ENCODE data around the gene SLC48A1. TPM values are rescaled to one million over a fixed set of nuclear protein-coding genes. Genes with fewer than 3 reads are reported as not detected.

Gene SLC48A1
- total and polyA plus RNA-seq, 5 donors from 2014 or later = 4.9 to 12.7 (median 8.4) TPM

- no peak overlapping the region for H3K27ac Mint-ChIP-seq
- H3K27me3 Mint-ChIP-seq = peaks cover under 1% of the 10 kb centered on the region
- no peaks in the 10 kb centered on the region for H3K27me3 ChIP-seq (ENCODE audit: control insufficient read depth, insufficient read depth, low read length)
- H3K4me1 ChIP-seq (ENCODE audit: control insufficient read depth, insufficient read depth, low read length, poor library complexity, severe bottlenecking) = peaks cover under 1% of the 10 kb centered on the region
- no peaks in the 10 kb centered on the region for H3K36me3 Mint-ChIP-seq
- H3K36me3 ChIP-seq (ENCODE audit: control insufficient read depth, insufficient read depth, low read length) = no peaks in the 10 kb centered on the region
- DNase-seq (no peak), ATAC-seq (ENCODE audit: low read depth in 2 of 2) (no peak)
- H3K27ac ChIP-seq (ENCODE audit: insufficient read depth, low read length, poor library complexity, severe bottlenecking) = no peak overlapping the region
- H3K4me1 Mint-ChIP-seq = peaks cover 2 to 6% (median 4%) of the 10 kb centered on the region in 4 donors
- no peak overlapping the region for H3K4me3 Mint-ChIP-seq
- no peak overlapping the region for H3K4me3 ChIP-seq (ENCODE audit: low read depth, low read length)
- H3K9me3 ChIP-seq (ENCODE audit: control insufficient read depth in 2 of 2, low read length in 2 of 2) = no peaks in the 10 kb centered on the region
- H3K9me3 Mint-ChIP-seq = no peaks in the 10 kb centered on the region
Observed at GRCh38 chr12:47750229-47750798, 22.7 kb upstream of the SLC48A1 start.

GRCh38 chr12:47750916-47751470 is 22.0 kb upstream of the SLC48A1 start:
- no peaks in the 10 kb centered on the region for H3K36me3 ChIP-seq (ENCODE audit: control insufficient read depth, insufficient read depth, low read length)
- H3K27me3 Mint-ChIP-seq = no peaks in the 10 kb centered on the region
- no peak overlapping the region for H3K27ac ChIP-seq (ENCODE audit: insufficient read depth, low read length, poor library complexity, severe bottlenecking)
- H3K36me3 Mint-ChIP-seq = no peaks in the 10 kb centered on the region
- no peaks in the 10 kb centered on the region for H3K9me3 ChIP-seq (ENCODE audit: control insufficient read depth in 2 of 2, low read length in 2 of 2)
- no peak overlapping the region for H3K4me3 ChIP-seq (ENCODE audit: low read depth, low read length)
- no peak overlapping the region for H3K4me3 Mint-ChIP-seq
- H3K27me3 ChIP-seq (ENCODE audit: control insufficient read depth, insufficient read depth, low read length) = no peaks in the 10 kb centered on the region
- DNase-seq = no peak
- no peak overlapping the region for H3K27ac Mint-ChIP-seq
- H3K9me3 Mint-ChIP-seq = no peaks in the 10 kb centered on the region
- no peak for ATAC-seq (ENCODE audit: low read depth in 2 of 2)
- peaks cover 6 to 12% (median 10%) of the 10 kb centered on the region in 4 donors for H3K4me1 Mint-ChIP-seq
- H3K4me1 ChIP-seq (ENCODE audit: control insufficient read depth, insufficient read depth, low read length, poor library complexity, severe bottlenecking) = peaks cover 7% of the 10 kb centered on the region

GRCh38 chr12:47751561-47751960 is 21.5 kb upstream of the SLC48A1 start:
- no peaks in the 10 kb centered on the region for H3K36me3 ChIP-seq (ENCODE audit: control insufficient read depth, insufficient read depth, low read length)
- DNase-seq (no peak), ATAC-seq (ENCODE audit: low read depth in 2 of 2) (no peak)
- no peaks in the 10 kb centered on the region for H3K36me3 Mint-ChIP-seq
- H3K9me3 ChIP-seq (ENCODE audit: control insufficient read depth in 2 of 2, low read length in 2 of 2) = no peaks in the 10 kb centered on the region
- H3K4me1 ChIP-seq (ENCODE audit: control insufficient read depth, insufficient read depth, low read length, poor library complexity, severe bottlenecking) = peaks cover 9% of the 10 kb centered on the region
- H3K4me3 ChIP-seq (ENCODE audit: low read depth, low read length) = no peak overlapping the region
- peaks cover 6 to 17% (median 12%) of the 10 kb centered on the region in 4 donors for H3K4me1 Mint-ChIP-seq
- H3K27ac Mint-ChIP-seq = no peak overlapping the region
- no peaks in the 10 kb centered on the region for H3K27me3 Mint-ChIP-seq
- H3K4me3 Mint-ChIP-seq = no peak overlapping the region
- peaks cover 0 to 2% (median 0%) of the 10 kb centered on the region in 7 donors for H3K9me3 Mint-ChIP-seq
- no peaks in the 10 kb centered on the region for H3K27me3 ChIP-seq (ENCODE audit: control insufficient read depth, insufficient read depth, low read length)
- no peak overlapping the region for H3K27ac ChIP-seq (ENCODE audit: insufficient read depth, low read length, poor library complexity, severe bottlenecking)

DNA sequence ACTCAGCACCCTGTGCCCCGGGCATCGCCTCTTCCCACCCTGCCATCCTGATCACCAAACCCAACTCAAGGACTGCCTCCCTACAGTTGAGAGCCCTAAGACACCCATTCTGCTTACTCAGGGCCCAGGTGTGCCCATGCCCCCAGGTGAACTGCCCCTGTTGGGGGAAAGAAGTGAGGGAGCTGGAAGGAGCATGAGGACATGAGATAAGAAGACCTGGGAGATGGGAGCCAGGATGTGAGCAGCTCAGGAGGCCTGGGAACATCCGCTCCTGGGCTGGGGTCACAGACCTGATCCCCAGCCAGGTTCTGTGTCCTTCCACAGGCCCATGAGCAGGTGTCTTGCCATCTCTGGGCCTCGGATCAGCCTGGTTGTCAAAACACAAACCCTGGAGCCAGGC is 20.9 kb upstream of the SLC48A1 start:
- H3K27ac Mint-ChIP-seq = no peak overlapping the region
- DNase-seq (no peak), ATAC-seq (ENCODE audit: low read depth in 2 of 2) (no peak)
- H3K36me3 Mint-ChIP-seq = no peaks in the 10 kb centered on the region
- Histone ChIP-seq H3K36me3 (ENCODE audit: control insufficient read depth, insufficient read depth, low read length) (no peaks in the 10 kb centered on the region), H3K9me3 (ENCODE audit: control insufficient read depth in 2 of 2, low read length in 2 of 2) (no peaks in the 10 kb centered on the region), H3K4me3 (ENCODE audit: low read depth, low read length) (no peak overlapping the region), H3K27ac (ENCODE audit: insufficient read depth, low read length, poor library complexity, severe bottlenecking) (no peak overlapping the region), H3K27me3 (ENCODE audit: control insufficient read depth, insufficient read depth, low read length) (no peaks in the 10 kb centered on the region), H3K4me1 (ENCODE audit: control insufficient read depth, insufficient read depth, low read length, poor library complexity, severe bottlenecking) (peaks cover 9% of the 10 kb centered on the region)
- H3K4me1 Mint-ChIP-seq = peaks cover 6 to 21% (median 12%) of the 10 kb centered on the region in 4 donors
- H3K4me3 Mint-ChIP-seq = no peak overlapping the region
- peaks cover 0 to 2% (median 0%) of the 10 kb centered on the region in 7 donors for H3K9me3 Mint-ChIP-seq
- H3K27me3 Mint-ChIP-seq = no peaks in the 10 kb centered on the region

GRCh38 chr12:47752552-47752951 is 20.5 kb upstream of the SLC48A1 start:
- H3K4me3 Mint-ChIP-seq = no peak overlapping the region
- H3K36me3 Mint-ChIP-seq = no peaks in the 10 kb centered on the region
- H3K27me3 Mint-ChIP-seq = no peaks in the 10 kb centered on the region
- no peaks in the 10 kb centered on the region for H3K27me3 ChIP-seq (ENCODE audit: control insufficient read depth, insufficient read depth, low read length)
- no peaks in the 10 kb centered on the region for H3K36me3 ChIP-seq (ENCODE audit: control insufficient read depth, insufficient read depth, low read length)
- peaks cover 9% of the 10 kb centered on the region for H3K4me1 ChIP-seq (ENCODE audit: control insufficient read depth, insufficient read depth, low read length, poor library complexity, severe bottlenecking)
- no peak for ATAC-seq (ENCODE audit: low read depth in 2 of 2)
- no peak overlapping the region for H3K27ac ChIP-seq (ENCODE audit: insufficient read depth, low read length, poor library complexity, severe bottlenecking)
- no peak for DNase-seq
- H3K4me1 Mint-ChIP-seq = peaks cover 6 to 25% (median 13%) of the 10 kb centered on the region in 4 donors
- no peak overlapping the region for H3K27ac Mint-ChIP-seq
- peaks cover 0 to 2% (median 0%) of the 10 kb centered on the region in 7 donors for H3K9me3 Mint-ChIP-seq
- no peak overlapping the region for H3K4me3 ChIP-seq (ENCODE audit: low read depth, low read length)
- no peaks in the 10 kb centered on the region for H3K9me3 ChIP-seq (ENCODE audit: control insufficient read depth in 2 of 2, low read length in 2 of 2)

DNA sequence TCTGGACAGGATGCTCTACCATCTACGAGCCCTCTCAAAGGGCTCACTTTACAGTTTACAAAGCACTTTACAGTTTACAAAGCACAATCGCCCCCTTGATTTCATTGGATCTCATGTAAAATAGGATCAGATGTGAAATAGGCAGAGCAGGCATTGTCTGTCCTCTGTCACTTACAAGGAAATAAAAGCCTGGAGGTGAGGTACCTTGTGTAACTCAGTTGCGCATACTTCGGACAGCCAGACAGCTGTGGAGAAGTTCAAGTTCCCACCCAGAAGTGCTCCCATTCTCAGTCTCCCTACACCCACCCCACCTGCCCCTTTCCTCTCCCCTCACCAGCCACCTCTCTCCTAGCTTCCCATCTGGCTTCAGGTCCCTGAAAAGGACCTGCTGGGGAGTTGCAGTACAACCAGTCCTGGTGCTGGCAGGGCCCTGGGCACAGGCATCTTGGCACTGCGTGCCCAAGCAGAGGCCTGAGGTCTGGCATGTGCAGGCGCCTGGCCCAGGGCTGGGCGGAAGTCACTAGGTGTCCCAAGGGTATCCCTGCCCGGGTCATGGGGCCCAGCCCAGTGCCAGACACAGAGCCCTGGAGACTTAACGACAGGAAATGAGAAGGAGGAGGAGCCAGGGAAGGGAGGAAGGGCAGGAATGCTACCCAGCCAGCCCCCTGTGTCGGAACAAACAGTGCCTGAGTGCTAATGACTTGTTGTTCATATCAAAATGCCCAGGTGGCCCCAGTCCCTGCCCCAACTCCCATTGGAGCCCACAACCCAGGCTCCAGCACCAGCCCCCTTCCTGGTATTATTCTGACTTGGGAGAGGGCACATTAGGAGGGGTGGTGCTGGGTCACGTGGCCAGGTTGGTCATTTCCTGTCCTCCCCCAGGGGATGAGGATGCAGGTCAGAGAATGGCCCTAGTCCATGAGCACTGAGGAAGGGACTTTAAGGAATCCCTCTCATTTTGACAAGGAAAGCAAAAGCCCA is 19.7 kb upstream of the SLC48A1 start:
- peaks cover 6 to 31% (median 15%) of the 10 kb centered on the region in 4 donors for H3K4me1 Mint-ChIP-seq
- Histone ChIP-seq H3K9me3 (ENCODE audit: control insufficient read depth in 2 of 2, low read length in 2 of 2) (no peaks in the 10 kb centered on the region), H3K4me1 (ENCODE audit: control insufficient read depth, insufficient read depth, low read length, poor library complexity, severe bottlenecking) (peaks cover 10% of the 10 kb centered on the region), H3K4me3 (ENCODE audit: low read depth, low read length) (no peak overlapping the region), H3K27me3 (ENCODE audit: control insufficient read depth, insufficient read depth, low read length) (no peaks in the 10 kb centered on the region), H3K27ac (ENCODE audit: insufficient read depth, low read length, poor library complexity, severe bottlenecking) (no peak overlapping the region), H3K36me3 (ENCODE audit: control insufficient read depth, insufficient read depth, low read length) (no peaks in the 10 kb centered on the region)
- H3K36me3 Mint-ChIP-seq = no peaks in the 10 kb centered on the region
- DNase-seq = no peak
- H3K27me3 Mint-ChIP-seq = no peaks in the 10 kb centered on the region
- peaks cover 0 to 2% (median 0%) of the 10 kb centered on the region in 7 donors for H3K9me3 Mint-ChIP-seq
- no peak overlapping the region for H3K4me3 Mint-ChIP-seq
- ATAC-seq (ENCODE audit: low read depth in 2 of 2) = no peak
- no peak overlapping the region for H3K27ac Mint-ChIP-seq

DNA sequence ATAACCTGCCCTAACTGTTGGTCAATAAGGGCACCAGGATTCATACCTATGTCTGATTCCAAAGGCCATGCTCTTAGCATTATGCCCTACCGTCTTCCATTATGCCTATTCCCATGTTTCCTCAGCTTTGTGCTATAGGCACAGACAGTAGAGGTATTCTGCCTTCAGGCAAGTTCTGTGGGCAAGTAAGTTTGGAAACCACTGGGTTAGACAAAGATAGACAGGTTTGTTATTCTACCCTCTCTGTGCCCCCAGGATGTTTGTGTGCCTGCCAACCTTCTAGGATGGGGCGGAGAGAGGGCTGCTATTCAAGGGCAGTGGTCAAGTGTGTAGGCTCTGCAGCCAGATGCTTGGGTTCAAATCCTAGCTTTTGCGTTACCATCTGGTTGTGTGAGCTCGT is 18.9 kb upstream of the SLC48A1 start:
- H3K9me3 Mint-ChIP-seq = peaks cover 0 to 2% (median 0%) of the 10 kb centered on the region in 7 donors
- H3K4me1 Mint-ChIP-seq = peaks cover 6 to 34% (median 16%) of the 10 kb centered on the region in 4 donors
- H3K27ac Mint-ChIP-seq = no peak overlapping the region
- Histone ChIP-seq H3K9me3 (ENCODE audit: control insufficient read depth in 2 of 2, low read length in 2 of 2) (no peaks in the 10 kb centered on the region), H3K27me3 (ENCODE audit: control insufficient read depth, insufficient read depth, low read length) (no peaks in the 10 kb centered on the region), H3K4me1 (ENCODE audit: control insufficient read depth, insufficient read depth, low read length, poor library complexity, severe bottlenecking) (peaks cover 18% of the 10 kb centered on the region), H3K27ac (ENCODE audit: insufficient read depth, low read length, poor library complexity, severe bottlenecking) (no peak overlapping the region), H3K4me3 (ENCODE audit: low read depth, low read length) (no peak overlapping the region), H3K36me3 (ENCODE audit: control insufficient read depth, insufficient read depth, low read length) (no peaks in the 10 kb centered on the region)
- no peaks in the 10 kb centered on the region for H3K36me3 Mint-ChIP-seq
- DNase-seq (no peak), ATAC-seq (ENCODE audit: low read depth in 2 of 2) (no peak)
- no peak overlapping the region for H3K4me3 Mint-ChIP-seq
- H3K27me3 Mint-ChIP-seq = no peaks in the 10 kb centered on the region

Data from CD4-positive, CD25-positive, alpha-beta regulatory T cell (primary cell).